ENCODE measurements around the gene AKAP17A. TPM values are rescaled to one million over a fixed set of nuclear protein-coding genes. Genes with fewer than 3 reads are reported as not detected.

AKAP17A gene
- total RNA-seq (25.0 TPM), polyA plus RNA-seq (105 TPM)
- long read RNA-seq, donor 1 = 0 reads
- long read RNA-seq, donor 2, transcript AKAP17A-202 (4 exons, 2,187 nt) = major isoform, 18 of 48 reads
- long read RNA-seq, donor 2, transcript AKAP17A-201 (5 exons, 3,204 nt) = minor isoform, 12 of 48 reads
- long read RNA-seq, donor 2, partial matches to known transcripts = 16 of 48 reads
- long read RNA-seq, donor 2, other reads (novel, unspliced or antisense) = 0 of 48 reads
- long read RNA-seq, donor 3, transcript AKAP17A-202 (4 exons, 2,187 nt) = major isoform, 13 of 24 reads
- long read RNA-seq, donor 3, transcript AKAP17A-201 (5 exons, 3,204 nt) = minor isoform, 6 of 24 reads
- long read RNA-seq, donor 3, partial matches to known transcripts = 5 of 24 reads
- long read RNA-seq, donor 3, other reads (novel, unspliced or antisense) = 0 of 24 reads
- long read RNA-seq, donor 4, transcript AKAP17A-202 (4 exons, 2,187 nt) = major isoform, 5 of 29 reads
- long read RNA-seq, donor 4, partial matches to known transcripts = 22 of 29 reads
- long read RNA-seq, donor 4, other reads (novel, unspliced or antisense) = 0 of 29 reads
- long read RNA-seq, donor 5, transcript AKAP17A-201 (5 exons, 3,204 nt) = minor isoform, 5 of 31 reads
- long read RNA-seq, donor 5, transcript AKAP17A-202 (4 exons, 2,187 nt) = major isoform, 15 of 31 reads
- long read RNA-seq, donor 5, partial matches to known transcripts = 11 of 31 reads
- long read RNA-seq, donor 5, other reads (novel, unspliced or antisense) = 0 of 31 reads
- long read RNA-seq, donor 6, transcript AKAP17A-202 (4 exons, 2,187 nt) = major isoform, 9 of 20 reads
- long read RNA-seq, donor 6, transcript AKAP17A-201 (5 exons, 3,204 nt) = major isoform, 9 of 20 reads
- long read RNA-seq, donor 6, partial matches to known transcripts = 0 of 20 reads
- long read RNA-seq, donor 6, other reads (novel, unspliced or antisense) = 0 of 20 reads
- long read RNA-seq, donor 7, partial matches to known transcripts = 0 of 4 reads
- long read RNA-seq, donor 7, other reads (novel, unspliced or antisense) = 0 of 4 reads
- long read RNA-seq, donor 8, transcript AKAP17A-201 (5 exons, 3,204 nt) = major isoform, 5 of 8 reads
- long read RNA-seq, donor 8, partial matches to known transcripts = 0 of 8 reads
- long read RNA-seq, donor 8, other reads (novel, unspliced or antisense) = 0 of 8 reads
- long read RNA-seq, donor 9, transcript AKAP17A-202 (4 exons, 2,187 nt) = major isoform, 8 of 12 reads
- long read RNA-seq, donor 9, partial matches to known transcripts = 0 of 12 reads
- long read RNA-seq, donor 9, other reads (novel, unspliced or antisense) = 0 of 12 reads
- long read RNA-seq, donor 10, partial matches to known transcripts = 0 of 6 reads
- long read RNA-seq, donor 10, other reads (novel, unspliced or antisense) = 0 of 6 reads

GRCh38 chrX:1591102-1591862 lies at the start of gene AKAP17A:
TSS of gene AKAP17A (plus strand) at chrX:1591604. CDS start at chrX:1593463, 1,859 bp downstream.
- H3K9me3 ChIP-seq (ENCODE audit: control insufficient read depth in 2 of 2, insufficient read depth in 1 of 2, low read length in 1 of 2) = no peaks in the 10 kb centered on the region
- H3K27me3 ChIP-seq (ENCODE audit: control insufficient read depth in 2 of 2, insufficient read depth in 1 of 2, low read length in 1 of 2) = no peaks in the 10 kb centered on the region
- WGBS = 3% methylated on average over 66 of the region's 66 CpGs
- H3K4me3 ChIP-seq (ENCODE audit: low read length in 2 of 2) = peak within 1 kb of the TSS; percentile 83 to 95
- peak; percentile 84 to 98 (median 95) for DNase-seq (ENCODE audit: low read depth in 6 of 9, low spot score in 9 of 9)
- peak within 1 kb of the TSS; percentile 62 to 90 for H3K27ac ChIP-seq (ENCODE audit: low read depth in 1 of 2, low read length in 1 of 2)
- peaks cover 29 to 30% of the 10 kb centered on the region in 2 donors for H3K36me3 ChIP-seq (ENCODE audit: control insufficient read depth in 2 of 2, insufficient read depth in 2 of 2, low read length in 1 of 2)
- H3K4me1 ChIP-seq (ENCODE audit: control insufficient read depth in 2 of 2, insufficient read depth in 2 of 2, low read length in 2 of 2) = peaks cover 10% of the 10 kb centered on the region in 2 donors

GRCh38 chrX:1542994-1543725 lies 48.2 kb upstream of the AKAP17A start:
- H3K36me3 ChIP-seq (ENCODE audit: control insufficient read depth in 2 of 2, insufficient read depth in 2 of 2, low read length in 1 of 2) = no peaks in the 10 kb centered on the region
- DNase-seq (ENCODE audit: low read depth in 6 of 9, low spot score in 9 of 9) = no peak
- 97% methylated on average over 22 of the region's 22 CpGs for WGBS
- no peaks in the 10 kb centered on the region for H3K9me3 ChIP-seq (ENCODE audit: control insufficient read depth in 2 of 2, insufficient read depth in 1 of 2, low read length in 1 of 2)
- H3K4me1 ChIP-seq (ENCODE audit: control insufficient read depth in 2 of 2, insufficient read depth in 2 of 2, low read length in 2 of 2) = peaks cover 0 to 7% of the 10 kb centered on the region in 2 donors
- no peak overlapping the region for H3K27ac ChIP-seq (ENCODE audit: low read depth in 1 of 2, low read length in 1 of 2)
- no peak overlapping the region for H3K4me3 ChIP-seq (ENCODE audit: low read length in 2 of 2)
- H3K27me3 ChIP-seq (ENCODE audit: control insufficient read depth in 2 of 2, insufficient read depth in 1 of 2, low read length in 1 of 2) = no peaks in the 10 kb centered on the region

GRCh38 chrX:1545776-1546408 lies 45.5 kb upstream of the AKAP17A start:
- 95% methylated on average over 2 of the region's 2 CpGs for WGBS
- no peak overlapping the region for H3K27ac ChIP-seq (ENCODE audit: low read depth in 1 of 2, low read length in 1 of 2)
- H3K9me3 ChIP-seq (ENCODE audit: control insufficient read depth in 2 of 2, insufficient read depth in 1 of 2, low read length in 1 of 2) = peaks cover 0 to 6% of the 10 kb centered on the region in 2 donors
- H3K27me3 ChIP-seq (ENCODE audit: control insufficient read depth in 2 of 2, insufficient read depth in 1 of 2, low read length in 1 of 2) = no peaks in the 10 kb centered on the region
- DNase-seq (ENCODE audit: low read depth in 6 of 9, low spot score in 9 of 9) = no peak
- H3K36me3 ChIP-seq (ENCODE audit: control insufficient read depth in 2 of 2, insufficient read depth in 2 of 2, low read length in 1 of 2) = no peaks in the 10 kb centered on the region
- H3K4me1 ChIP-seq (ENCODE audit: control insufficient read depth in 2 of 2, insufficient read depth in 2 of 2, low read length in 2 of 2) = peaks cover 0 to 7% of the 10 kb centered on the region in 2 donors
- no peak overlapping the region for H3K4me3 ChIP-seq (ENCODE audit: low read length in 2 of 2)

- Histone ChIP-seq H3K4me1 (ENCODE audit: control insufficient read depth in 2 of 2, insufficient read depth in 2 of 2, low read length in 2 of 2) (peaks cover 0 to 7% of the 10 kb centered on the region in 2 donors), H3K4me3 (ENCODE audit: low read length in 2 of 2) (no peak overlapping the region), H3K27ac (ENCODE audit: low read depth in 1 of 2, low read length in 1 of 2) (no peak overlapping the region), H3K9me3 (ENCODE audit: control insufficient read depth in 2 of 2, insufficient read depth in 1 of 2, low read length in 1 of 2) (peaks cover 0 to 6% of the 10 kb centered on the region in 2 donors), H3K36me3 (ENCODE audit: control insufficient read depth in 2 of 2, insufficient read depth in 2 of 2, low read length in 1 of 2) (no peaks in the 10 kb centered on the region), H3K27me3 (ENCODE audit: control insufficient read depth in 2 of 2, insufficient read depth in 1 of 2, low read length in 1 of 2) (no peaks in the 10 kb centered on the region)
- no peak for DNase-seq (ENCODE audit: low read depth in 6 of 9, low spot score in 9 of 9)
- 67% methylated on average over 18 of the region's 18 CpGs for WGBS
Observed at GRCh38 chrX:1546691-1547251, 44.6 kb upstream of the AKAP17A start.

GRCh38 chrX:1551959-1552546 lies 39.4 kb upstream of the AKAP17A start:
- no peaks in the 10 kb centered on the region for H3K27me3 ChIP-seq (ENCODE audit: control insufficient read depth in 2 of 2, insufficient read depth in 1 of 2, low read length in 1 of 2)
- H3K4me1 ChIP-seq (ENCODE audit: control insufficient read depth in 2 of 2, insufficient read depth in 2 of 2, low read length in 2 of 2) = peaks cover 0 to 11% of the 10 kb centered on the region in 2 donors
- H3K27ac ChIP-seq (ENCODE audit: low read depth in 1 of 2, low read length in 1 of 2) = no peak overlapping the region
- H3K9me3 ChIP-seq (ENCODE audit: control insufficient read depth in 2 of 2, insufficient read depth in 1 of 2, low read length in 1 of 2) = peaks cover 2 to 6% of the 10 kb centered on the region in 2 donors
- WGBS = 94% methylated on average over 3 of the region's 3 CpGs
- no peak overlapping the region for H3K4me3 ChIP-seq (ENCODE audit: low read length in 2 of 2)
- no peak for DNase-seq (ENCODE audit: low read depth in 6 of 9, low spot score in 9 of 9)
- H3K36me3 ChIP-seq (ENCODE audit: control insufficient read depth in 2 of 2, insufficient read depth in 2 of 2, low read length in 1 of 2) = no peaks in the 10 kb centered on the region

- H3K27ac ChIP-seq (ENCODE audit: low read depth in 1 of 2, low read length in 1 of 2) = peak overlapping the region; percentile 64
- peak in 2 of 9 donors; percentile 26 to 63 for DNase-seq (ENCODE audit: low read depth in 6 of 9, low spot score in 9 of 9)
- H3K9me3 ChIP-seq (ENCODE audit: control insufficient read depth in 2 of 2, insufficient read depth in 1 of 2, low read length in 1 of 2) = peaks cover 0 to 2% of the 10 kb centered on the region in 2 donors
- H3K4me1 ChIP-seq (ENCODE audit: control insufficient read depth in 2 of 2, insufficient read depth in 2 of 2, low read length in 2 of 2) = peaks cover 0 to 8% of the 10 kb centered on the region in 2 donors
- H3K4me3 ChIP-seq (ENCODE audit: low read length in 2 of 2) = no peak overlapping the region
- H3K27me3 ChIP-seq (ENCODE audit: control insufficient read depth in 2 of 2, insufficient read depth in 1 of 2, low read length in 1 of 2) = no peaks in the 10 kb centered on the region
- no peaks in the 10 kb centered on the region for H3K36me3 ChIP-seq (ENCODE audit: control insufficient read depth in 2 of 2, insufficient read depth in 2 of 2, low read length in 1 of 2)
- 71% methylated on average over 19 of the region's 19 CpGs for WGBS
Observed at GRCh38 chrX:1554469-1555210, 36.8 kb upstream of the AKAP17A start.
